Measurements from ENCODE around the gene LRRC56. TPM values are rescaled to one million over a fixed set of nuclear protein-coding genes. Genes with fewer than 3 reads are reported as not detected.
A peak's percentile ranks its signal among the peaks of the same experiment; 100 is the strongest.

LRRC56 gene
- total and polyA plus RNA-seq, 9 donors, result 1.7 to 8.4 (median 5.4) TPM

GRCh38 chr11:576811-577610 is 39.7 kb downstream of the LRRC56 start:
- peaks cover 33% of the 10 kb centered on the region for H3K4me1 ChIP-seq (ENCODE audit: control insufficient read depth, insufficient read depth, low read length)

GRCh38 chr11:577611-577894 is 40.2 kb downstream of the LRRC56 start:
- Histone ChIP-seq H3K27me3 (ENCODE audit: control insufficient read depth, insufficient read depth, low read length) (peaks cover 22% of the 10 kb centered on the region), H3K4me1 (ENCODE audit: control insufficient read depth, insufficient read depth, low read length) (peaks cover 33% of the 10 kb centered on the region), H3K9me3 (replicated peaks; ENCODE audit: control insufficient read depth, low read depth, low read length) (no peaks in the 10 kb centered on the region), H3K4me3 (ENCODE audit: low read length) (peak overlapping the region; percentile 90), H3K36me3 (ENCODE audit: control insufficient read depth, insufficient read depth, low read length) (peaks cover 15% of the 10 kb centered on the region), H3K27ac (ENCODE audit: low read length) (no peak overlapping the region)
- 63% methylated on average over 6 of the region's 6 CpGs for WGBS (ENCODE audit: insufficient coverage)
- DNase-seq, result no peak

More at GRCh38 chr11:576811-577610, 39.7 kb downstream of the LRRC56 start:
- peak overlapping the region; percentile 20 for H3K27ac ChIP-seq (ENCODE audit: low read length)
- no peaks in the 10 kb centered on the region for H3K9me3 ChIP-seq (replicated peaks; ENCODE audit: control insufficient read depth, low read depth, low read length)
- peaks cover 22% of the 10 kb centered on the region for H3K27me3 ChIP-seq (ENCODE audit: control insufficient read depth, insufficient read depth, low read length)
- WGBS (ENCODE audit: insufficient coverage), result 7% methylated on average over 35 of the region's 48 CpGs
- peak overlapping the region; percentile 90 for H3K4me3 ChIP-seq (ENCODE audit: low read length)
- H3K36me3 ChIP-seq (ENCODE audit: control insufficient read depth, insufficient read depth, low read length), result peaks cover 12% of the 10 kb centered on the region
- DNase-seq, result peak; percentile 42

DNA sequence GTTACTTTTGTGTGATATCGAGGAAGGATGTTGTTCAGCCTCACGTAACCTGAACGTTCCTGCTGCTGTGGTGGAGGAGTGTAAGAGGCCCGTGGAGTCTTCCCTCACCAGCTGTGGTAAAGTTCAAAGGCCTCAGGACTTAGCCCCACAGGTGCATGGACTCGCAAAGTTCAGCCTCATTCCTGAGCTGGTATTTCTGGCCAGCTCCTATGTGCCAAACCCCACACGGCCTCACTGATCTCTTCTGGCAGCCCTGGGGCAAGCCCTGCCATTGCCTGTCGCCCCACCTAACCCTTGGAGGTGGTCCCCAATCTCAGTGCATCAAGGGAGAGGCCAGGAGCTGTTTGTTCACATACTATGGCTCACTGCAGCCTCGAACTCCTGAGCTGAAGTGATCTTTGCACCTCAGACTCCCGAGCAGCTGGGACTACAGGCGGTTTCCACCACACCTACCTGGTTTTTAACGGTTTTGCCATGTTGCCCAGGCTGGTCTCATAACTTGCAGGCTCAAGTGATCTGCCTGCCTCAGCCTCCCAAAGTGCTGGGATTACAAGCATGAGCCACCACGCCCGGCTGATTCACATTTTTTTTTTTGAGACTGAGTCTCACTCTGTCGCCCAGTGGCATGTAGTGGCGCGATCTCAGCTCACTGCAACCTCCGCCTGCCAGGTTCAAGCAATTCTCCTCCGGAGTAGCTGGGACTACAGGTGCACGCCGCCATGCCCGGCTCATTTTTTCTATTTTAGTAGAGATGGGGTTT is 41.1 kb downstream of the LRRC56 start:
- Histone ChIP-seq H3K27ac (ENCODE audit: low read length) (no peak overlapping the region), H3K9me3 (replicated peaks; ENCODE audit: control insufficient read depth, low read depth, low read length) (no peaks in the 10 kb centered on the region), H3K36me3 (ENCODE audit: control insufficient read depth, insufficient read depth, low read length) (peaks cover 22% of the 10 kb centered on the region), H3K4me1 (ENCODE audit: control insufficient read depth, insufficient read depth, low read length) (peaks cover 33% of the 10 kb centered on the region), H3K27me3 (ENCODE audit: control insufficient read depth, insufficient read depth, low read length) (peaks cover 16% of the 10 kb centered on the region), H3K4me3 (ENCODE audit: low read length) (no peak overlapping the region)
- 68% methylated on average over 12 of the region's 21 CpGs for WGBS (ENCODE audit: insufficient coverage)
- no peak for DNase-seq

- no peaks in the 10 kb centered on the region for H3K9me3 ChIP-seq (replicated peaks; ENCODE audit: control insufficient read depth, low read depth, low read length)
- H3K4me1 ChIP-seq (ENCODE audit: control insufficient read depth, insufficient read depth, low read length), result peaks cover 28% of the 10 kb centered on the region
- no peak for DNase-seq
- 81% methylated on average over 20 of the region's 20 CpGs for WGBS (ENCODE audit: insufficient coverage)
- no peak overlapping the region for H3K27ac ChIP-seq (ENCODE audit: low read length)
- peaks cover 7% of the 10 kb centered on the region for H3K27me3 ChIP-seq (ENCODE audit: control insufficient read depth, insufficient read depth, low read length)
- peaks cover 35% of the 10 kb centered on the region for H3K36me3 ChIP-seq (ENCODE audit: control insufficient read depth, insufficient read depth, low read length)
- no peak overlapping the region for H3K4me3 ChIP-seq (ENCODE audit: low read length)
Measured at GRCh38 chr11:579830-580601, 42.7 kb downstream of the LRRC56 start.

GRCh38 chr11:581342-581741 is 44.0 kb downstream of the LRRC56 start:
- Histone ChIP-seq H3K27me3 (ENCODE audit: control insufficient read depth, insufficient read depth, low read length) (no peaks in the 10 kb centered on the region), H3K4me1 (ENCODE audit: control insufficient read depth, insufficient read depth, low read length) (peaks cover 25% of the 10 kb centered on the region), H3K27ac (ENCODE audit: low read length) (no peak overlapping the region), H3K36me3 (ENCODE audit: control insufficient read depth, insufficient read depth, low read length) (peaks cover 41% of the 10 kb centered on the region), H3K4me3 (ENCODE audit: low read length) (no peak overlapping the region), H3K9me3 (replicated peaks; ENCODE audit: control insufficient read depth, low read depth, low read length) (no peaks in the 10 kb centered on the region)
- DNase-seq, result no peak
- WGBS (ENCODE audit: insufficient coverage), result 78% methylated on average over 10 of the region's 14 CpGs

- no peak for DNase-seq
- H3K9me3 ChIP-seq (replicated peaks; ENCODE audit: control insufficient read depth, low read depth, low read length), result no peaks in the 10 kb centered on the region
- 86% methylated on average over 14 of the region's 17 CpGs for WGBS (ENCODE audit: insufficient coverage)
- H3K36me3 ChIP-seq (ENCODE audit: control insufficient read depth, insufficient read depth, low read length), result peaks cover 46% of the 10 kb centered on the region
- no peaks in the 10 kb centered on the region for H3K27me3 ChIP-seq (ENCODE audit: control insufficient read depth, insufficient read depth, low read length)
- no peak overlapping the region for H3K4me3 ChIP-seq (ENCODE audit: low read length)
- peaks cover 25% of the 10 kb centered on the region for H3K4me1 ChIP-seq (ENCODE audit: control insufficient read depth, insufficient read depth, low read length)
- no peak overlapping the region for H3K27ac ChIP-seq (ENCODE audit: low read length)
Measured at GRCh38 chr11:581752-582151, 44.4 kb downstream of the LRRC56 start.

- Histone ChIP-seq H3K36me3 (ENCODE audit: control insufficient read depth, insufficient read depth, low read length) (peaks cover 63% of the 10 kb centered on the region), H3K27me3 (ENCODE audit: control insufficient read depth, insufficient read depth, low read length) (no peaks in the 10 kb centered on the region), H3K4me1 (ENCODE audit: control insufficient read depth, insufficient read depth, low read length) (peaks cover 4% of the 10 kb centered on the region), H3K9me3 (replicated peaks; ENCODE audit: control insufficient read depth, low read depth, low read length) (no peaks in the 10 kb centered on the region), H3K4me3 (ENCODE audit: low read length) (no peak overlapping the region), H3K27ac (ENCODE audit: low read length) (no peak overlapping the region)
- no peak for DNase-seq
- WGBS (ENCODE audit: insufficient coverage), result 93% methylated on average over 8 of the region's 10 CpGs
Measured at GRCh38 chr11:584287-584686, 47.0 kb downstream of the LRRC56 start.

- H3K27ac ChIP-seq (ENCODE audit: low read length), result no peak overlapping the region
- H3K4me1 ChIP-seq (ENCODE audit: control insufficient read depth, insufficient read depth, low read length), result no peaks in the 10 kb centered on the region
- H3K9me3 ChIP-seq (replicated peaks; ENCODE audit: control insufficient read depth, low read depth, low read length), result no peaks in the 10 kb centered on the region
- H3K27me3 ChIP-seq (ENCODE audit: control insufficient read depth, insufficient read depth, low read length), result no peaks in the 10 kb centered on the region
- no peak overlapping the region for H3K4me3 ChIP-seq (ENCODE audit: low read length)
- no peak for DNase-seq
- H3K36me3 ChIP-seq (ENCODE audit: control insufficient read depth, insufficient read depth, low read length), result peaks cover 81% of the 10 kb centered on the region
- 90% methylated on average over 31 of the region's 32 CpGs for WGBS (ENCODE audit: insufficient coverage)
Measured at GRCh38 chr11:586376-587316, 49.3 kb downstream of the LRRC56 start.

- 87% methylated on average over 4 of the region's 8 CpGs for WGBS (ENCODE audit: insufficient coverage)
- Histone ChIP-seq H3K4me3 (ENCODE audit: low read length) (no peak overlapping the region), H3K27me3 (ENCODE audit: control insufficient read depth, insufficient read depth, low read length) (no peaks in the 10 kb centered on the region), H3K4me1 (ENCODE audit: control insufficient read depth, insufficient read depth, low read length) (no peaks in the 10 kb centered on the region), H3K9me3 (replicated peaks; ENCODE audit: control insufficient read depth, low read depth, low read length) (no peaks in the 10 kb centered on the region), H3K36me3 (ENCODE audit: control insufficient read depth, insufficient read depth, low read length) (peaks cover 81% of the 10 kb centered on the region), H3K27ac (ENCODE audit: low read length) (no peak overlapping the region)
- DNase-seq, result no peak
Measured at GRCh38 chr11:587546-587945, 50.2 kb downstream of the LRRC56 start.

Measured in muscle of leg (tissue), 11 donors.